Astrocyte of the spinal cord (primary cell): ENCODE measurements around the gene OR4D2.

Experiments used
- DNase-seq: peaks from one replicate; pipeline ENCODE4 v3.0.0; 2011; ENCODE audit warnings: low read depth, low spot score
- H3K4me3 ChIP-seq: 2 replicates; pipeline ENCODE4 v1.5.1; 2011; ENCODE audit warnings: low read depth, mild to moderate bottlenecking, low read length, moderate library complexity
- CTCF ChIP-seq: IDR thresholded peaks from 2 replicates; pipeline ENCODE4 v1.5.1; 2012; ENCODE audit warnings: low read depth, mild to moderate bottlenecking, low read length, inconsistent platforms
- in situ Hi-C: cut with HindIII; loops from 2 replicates; pipeline ENCODE4 v1.10.0; 2017; ENCODE audit warnings: low sequenced_read_pairs

OR4D2 gene

GRCh38 chr17:58217766-58218165 lies 51.0 kb downstream of the OR4D2 start:
- DNase-seq, result no peak
- H3K4me3 ChIP-seq, result no peak overlapping the region
- in situ Hi-C loops, result no loop called here
- no peak for TF ChIP-seq CTCF

- in situ Hi-C loops, result no loop called here
These were observed 52.4 kb downstream of the OR4D2 start, which contains the start of gene MKS1 for GRCh38 chr17:58219007-58219788. TSS of gene MKS1 (minus strand) at chr17:58219255. CDS start at chr17:58219230, 25 bp downstream.

GRCh38 chr17:58219789-58220183 lies 53.0 kb downstream of the OR4D2 start:
- in situ Hi-C loops, result no loop called here
- H3K4me3 ChIP-seq, result peak overlapping the region; percentile 88
- no peak for DNase-seq
- TF ChIP-seq CTCF, result no peak

More at GRCh38 chr17:58219007-58219788, 52.4 kb downstream of the OR4D2 start, which contains the start of gene MKS1:
- peak within 1 kb of the TSS; percentile 88 for H3K4me3 ChIP-seq
- peak; percentile 92 for DNase-seq
- peak; percentile 59 for TF ChIP-seq CTCF
